ENCODE results near the gene DCTN1. TPM values are rescaled to one million over a fixed set of nuclear protein-coding genes. Genes with fewer than 3 reads are reported as not detected.

The DCTN1 gene
- polyA plus RNA-seq, 1 of the 3 experiments (the other 2 are of a cell fraction): 91.1 TPM

- Histone ChIP-seq H4K20me1 (ENCODE audit: insufficient read depth) (no peaks in the 10 kb centered on the region), H3K79me2 (ENCODE audit: insufficient read depth) (no peaks in the 10 kb centered on the region), H3K9ac (no peak overlapping the region), H3K27ac (ENCODE audit: low read depth in 2 of 2, low read length in 1 of 2) (no peak overlapping the region), H3K4me2 (no peak overlapping the region), H3K36me3 (replicated peaks in 1 of 2; ENCODE audit: control insufficient read depth in 1 of 2, insufficient read depth in 2 of 2, low read length in 1 of 2) (peaks cover 0 to 8% of the 10 kb centered on the region in 2 experiments), H3K9me2 (no peaks in the 10 kb centered on the region), H3K27me3 (ENCODE audit: insufficient read depth) (no peaks in the 10 kb centered on the region), H3K9me3 (0 out of 2 replicates have a peak, but pooled peaks cover 6% of the 10 kb centered on the region), H3K4me3 (ENCODE audit: low read depth in 2 of 2, low read length in 1 of 2) (no peak overlapping the region), H2AFZ (ENCODE audit: low read depth) (no peak overlapping the region), H3F3A (replicated peaks; ENCODE audit: insufficient read depth) (no peaks in the 10 kb centered on the region), H3K4me1 (ENCODE audit: control insufficient read depth in 1 of 2, insufficient read depth in 2 of 2, low read depth in 1 of 2, low read length in 1 of 2) (peaks cover 0 to 12% of the 10 kb centered on the region in 2 experiments; a peak in 2 of 4 replicates)
- ChIA-PET CTCF (interaction anchor here (0.6 to 9.6 kb wide), 3 partner anchors 18 to 22 kb away, joined by 3 to 63 read pairs (median 3); no protein-coding TSS in a partner anchor), POLR2A (no interaction called here)
- no peak for DNase-seq
- TF ChIP-seq PBX3 (IDR thresholded peaks at IDR 0.05): no peak
These were observed 67.2 kb downstream of the DCTN1 start for GRCh38 chr2:74312913-74313312.

Small RNAs within 50 kb of the gene (small RNA-seq; reads per million reads assigned to genes)
- gene RNU6-542P (0 reads per million in 7 experiments), gene TAF13P2 (0 reads per million in 7 experiments)

Other genes starting within 250 kb of the DCTN1 start
- 64.4 and 90.1 TPM in 2 replicates for gene BOLA3, start 232.4 kb downstream of the DCTN1 start, polyA plus RNA-seq (2012; rRNA removed)
- gene MOB1A, start 201.4 kb downstream of the DCTN1 start, polyA plus RNA-seq (2012; rRNA removed): 15.3 and 19.7 TPM in 2 replicates
- 68.6 and 82.6 TPM in 2 replicates for gene MTHFD2, start 181.7 kb downstream of the DCTN1 start, polyA plus RNA-seq (2012; rRNA removed)
- 0.25 and 1.1 TPM in 2 replicates for gene SLC4A5, start 36.9 kb downstream of the DCTN1 start, polyA plus RNA-seq (2012; rRNA removed)
- gene C2orf81, start 41.3 kb upstream of the DCTN1 start, polyA plus RNA-seq (2012; rRNA removed): 1.2 and 2.5 TPM in 2 replicates
- gene WDR54, start 41.4 kb upstream of the DCTN1 start, polyA plus RNA-seq (2012; rRNA removed): 50.7 and 61.6 TPM in 2 replicates
- 22.6 and 23.4 TPM in 2 replicates for gene RTKN, start 61.6 kb upstream of the DCTN1 start, polyA plus RNA-seq (2012; rRNA removed)
- 41.7 and 48.4 TPM in 2 replicates for gene INO80B, start 74.8 kb upstream of the DCTN1 start, polyA plus RNA-seq (2012; rRNA removed)
- gene WBP1, start 78.1 kb upstream of the DCTN1 start, polyA plus RNA-seq (2012; rRNA removed): 184 and 193 TPM in 2 replicates
- gene MOGS, start 85.1 kb upstream of the DCTN1 start, polyA plus RNA-seq (2012; rRNA removed): 69.3 and 69.4 TPM in 2 replicates
- 60.6 and 95.0 TPM in 2 replicates for gene MRPL53, start 92.4 kb upstream of the DCTN1 start, polyA plus RNA-seq (2012; rRNA removed)
- 8.7 and 13.1 TPM in 2 replicates for gene CCDC142, start 102.7 kb upstream of the DCTN1 start, polyA plus RNA-seq (2012; rRNA removed)
- 27.9 and 38.0 TPM in 2 replicates for gene TTC31, start 102.8 kb upstream of the DCTN1 start, polyA plus RNA-seq (2012; rRNA removed)
- 0.03 TPM in 1 of 2 replicates, not detected in the other for gene LBX2, start 119.3 kb upstream of the DCTN1 start, polyA plus RNA-seq (2012; rRNA removed)
- gene PCGF1, start 127.4 kb upstream of the DCTN1 start, polyA plus RNA-seq (2012; rRNA removed): 44.9 and 46.4 TPM in 2 replicates
- gene TLX2, start 134.1 kb upstream of the DCTN1 start, polyA plus RNA-seq (2012; rRNA removed): 24.5 and 25.6 TPM in 2 replicates
- gene DQX1, start 145.9 kb upstream of the DCTN1 start, polyA plus RNA-seq (2012; rRNA removed): 1.6 and 1.8 TPM in 2 replicates
- gene AUP1, start 149.4 kb upstream of the DCTN1 start, polyA plus RNA-seq (2012; rRNA removed): 118 and 151 TPM in 2 replicates
- gene HTRA2, start 149.6 kb upstream of the DCTN1 start, polyA plus RNA-seq (2012; rRNA removed): 55.7 and 60.4 TPM in 2 replicates
- 47.9 and 59.3 TPM in 2 replicates for gene LOXL3, start 173.6 kb upstream of the DCTN1 start, polyA plus RNA-seq (2012; rRNA removed)
- gene DOK1, start 174.4 kb upstream of the DCTN1 start, polyA plus RNA-seq (2012; rRNA removed): 25.3 and 28.1 TPM in 2 replicates